HG02852 (cell line): ENCODE measurements around the gene CRIP1.
A peak's percentile ranks its signal among the peaks of the same experiment; 100 is the strongest.

ENCODE experiments used
- ATAC-seq: cut with Tn5 transposase; IDR thresholded peaks from one replicate; pipeline ENCODE4 v1.9.1; 2021; ENCODE audit warnings: mild to moderate bottlenecking, moderate library complexity; ENCODE audit not compliant: unreplicated experiment

Gene CRIP1

GRCh38 chr14:105480199-105480746 is 6.4 kb upstream of the CRIP1 start:
- no peak for ATAC-seq

- ATAC-seq: no peak
Observed at GRCh38 chr14:105480807-105481801, 5.6 kb upstream of the CRIP1 start.

GRCh38 chr14:105481886-105482457 is 4.7 kb upstream of the CRIP1 start:
- no peak for ATAC-seq

- ATAC-seq: no peak
Observed at GRCh38 chr14:105482486-105483110, 4.1 kb upstream of the CRIP1 start.

GRCh38 chr14:105483300-105484068 is 3.2 kb upstream of the CRIP1 start:
- ATAC-seq: no peak

DNA sequence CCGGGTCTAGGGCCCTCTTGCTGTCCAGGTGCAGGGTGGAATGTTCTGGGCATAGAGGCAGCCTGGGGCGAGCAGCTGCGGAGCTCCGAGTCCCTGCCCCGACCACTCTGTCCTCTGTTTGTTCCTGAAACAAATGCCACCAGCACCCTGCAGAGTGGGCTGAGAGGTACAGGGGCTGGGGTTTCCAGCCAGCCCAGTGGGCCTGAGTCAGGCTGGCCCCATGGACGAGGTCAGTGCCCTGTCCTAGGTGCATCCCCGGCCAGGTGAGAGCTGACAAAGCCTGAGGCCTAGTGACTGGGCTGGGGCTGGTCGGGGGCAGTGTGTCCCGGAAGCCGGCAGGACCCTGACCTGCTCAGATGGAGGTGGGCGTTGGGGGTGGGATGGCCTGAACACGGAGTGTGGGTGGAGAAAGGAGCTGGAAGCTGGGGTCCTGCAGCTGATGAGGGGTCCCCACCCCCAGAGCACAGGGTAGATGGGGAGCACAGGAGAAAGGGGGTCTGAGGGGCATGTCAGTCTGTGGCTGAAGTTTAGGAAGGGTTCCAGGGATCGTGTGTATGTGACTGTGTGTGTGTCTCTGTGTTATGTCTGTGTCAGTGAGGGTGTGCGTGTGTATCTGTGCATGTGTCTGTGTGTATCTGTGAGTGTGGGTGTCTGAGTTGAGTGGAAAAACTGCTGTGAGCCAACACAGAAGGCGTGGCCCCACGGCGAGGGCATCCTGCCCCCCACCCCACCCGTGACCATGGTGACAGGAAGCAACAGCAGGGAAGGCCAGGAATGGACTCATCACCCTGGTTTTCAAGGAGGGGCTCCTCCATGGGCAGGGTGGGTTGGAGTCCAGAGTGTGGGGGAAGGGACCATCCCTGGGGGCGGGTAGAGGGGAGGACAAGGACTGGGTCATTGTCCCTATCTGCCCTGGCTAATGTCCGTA is 2.4 kb upstream of the CRIP1 start:
- no peak for ATAC-seq

DNA sequence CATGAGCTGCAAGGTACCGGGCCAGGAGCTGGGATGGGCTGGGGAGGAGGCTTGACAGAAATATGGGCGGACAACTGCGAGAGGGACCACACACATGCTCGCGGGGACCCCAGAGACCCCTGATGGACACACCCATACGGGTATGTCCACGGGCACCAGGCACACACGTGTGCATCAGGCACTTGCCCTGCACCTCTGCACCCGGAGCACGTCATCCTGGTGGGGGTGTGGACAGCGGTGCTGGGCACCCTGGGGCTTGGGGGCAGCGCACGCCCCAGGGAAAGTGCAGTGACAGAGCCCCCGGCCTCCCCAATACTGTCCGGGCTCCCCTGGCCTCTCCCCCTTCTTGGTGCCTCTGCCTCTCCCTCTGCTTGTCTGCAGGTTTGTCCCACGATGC is 1.7 kb upstream of the CRIP1 start:
- ATAC-seq: no peak

DNA sequence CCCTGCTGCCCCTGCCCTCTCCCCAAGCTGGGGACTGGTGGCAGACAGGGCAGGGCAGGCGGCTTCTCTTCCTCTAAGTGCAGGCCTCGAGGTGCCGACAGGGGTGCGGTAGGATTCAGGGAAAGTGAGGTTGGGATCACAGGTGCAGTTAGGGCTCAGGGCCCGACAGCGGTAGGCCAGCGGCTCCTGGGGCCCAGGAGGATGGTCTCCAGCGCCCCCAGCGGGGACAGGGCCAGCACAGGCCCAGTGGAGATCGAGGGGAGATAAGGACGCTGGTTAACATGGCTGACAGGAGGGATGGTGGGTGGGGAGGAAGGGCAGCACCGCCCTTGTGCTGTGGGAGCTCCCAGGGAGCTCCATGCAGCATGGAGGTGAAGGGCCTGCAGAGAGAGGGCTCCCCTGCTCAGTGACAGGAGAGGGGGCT is 935 bp upstream of the CRIP1 start:
- ATAC-seq: no peak

DNA sequence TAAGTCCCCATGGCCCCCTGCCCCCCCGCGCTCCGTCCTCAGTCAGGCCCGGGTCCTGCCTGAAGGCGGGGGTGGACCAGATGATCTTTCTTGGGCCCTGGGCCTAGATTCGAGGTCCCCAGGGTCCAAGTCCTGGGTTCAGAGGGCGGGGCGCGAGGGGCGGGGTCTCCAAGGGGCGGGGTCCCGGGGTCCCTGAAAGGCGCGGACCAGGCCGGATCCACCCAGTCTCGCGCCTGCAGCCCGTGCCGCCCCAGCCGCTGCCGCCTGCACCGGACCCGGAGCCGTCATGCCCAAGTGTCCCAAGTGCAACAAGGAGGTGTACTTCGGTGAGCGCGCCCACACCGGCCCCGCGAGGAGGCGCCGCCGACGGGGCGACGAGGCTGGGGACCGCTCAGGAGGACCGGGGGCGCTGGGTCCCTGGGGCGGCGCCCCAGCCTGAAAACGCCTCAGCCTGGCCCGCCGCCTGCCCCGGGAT is 325 bp downstream of the CRIP1 start:
- no peak for ATAC-seq

- ATAC-seq: no peak
Observed at GRCh38 chr14:105487449-105487985, 831 bp downstream of the CRIP1 start.

DNA sequence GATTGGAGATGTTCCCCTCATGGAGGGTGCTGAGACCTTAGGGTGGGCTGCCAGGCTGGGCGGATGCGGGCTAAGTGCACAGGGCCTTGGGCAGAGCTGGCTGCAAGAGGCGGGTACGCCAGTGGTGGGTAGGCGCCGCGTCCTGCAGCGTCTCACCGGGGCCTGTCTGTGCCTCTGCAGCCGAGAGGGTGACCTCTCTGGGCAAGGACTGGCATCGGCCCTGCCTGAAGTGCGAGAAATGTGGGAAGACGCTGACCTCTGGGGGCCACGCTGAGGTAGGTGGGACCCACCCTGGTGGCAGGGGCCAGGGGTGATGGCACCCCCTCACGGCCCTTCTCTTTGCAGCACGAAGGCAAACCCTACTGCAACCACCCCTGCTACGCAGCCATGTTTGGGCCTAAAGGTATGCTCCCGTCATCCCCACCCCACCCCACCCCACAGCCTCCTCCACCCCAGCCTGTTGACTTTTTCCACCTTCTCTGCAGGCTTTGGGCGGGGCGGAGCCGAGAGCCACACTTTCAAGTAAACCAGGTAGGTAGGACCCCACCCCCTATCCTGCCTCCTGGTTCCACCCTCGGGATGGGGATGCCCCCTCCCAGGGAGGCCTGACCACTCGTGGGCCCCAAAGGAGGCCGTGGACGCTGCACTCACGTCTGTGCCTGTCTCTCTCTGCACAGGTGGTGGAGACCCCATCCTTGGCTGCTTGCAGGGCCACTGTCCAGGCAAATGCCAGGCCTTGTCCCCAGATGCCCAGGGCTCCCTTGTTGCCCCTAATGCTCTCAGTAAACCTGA is 1.5 kb downstream of the CRIP1 start:
- no peak for ATAC-seq

- no peak for ATAC-seq
Observed at GRCh38 chr14:105488781-105489541, 2.3 kb downstream of the CRIP1 start.

GRCh38 chr14:105489542-105490266 is 3.0 kb downstream of the CRIP1 start:
- no peak for ATAC-seq

GRCh38 chr14:105490267-105490571 is 3.5 kb downstream of the CRIP1 start:
- peak; percentile 1 for ATAC-seq

DNA sequence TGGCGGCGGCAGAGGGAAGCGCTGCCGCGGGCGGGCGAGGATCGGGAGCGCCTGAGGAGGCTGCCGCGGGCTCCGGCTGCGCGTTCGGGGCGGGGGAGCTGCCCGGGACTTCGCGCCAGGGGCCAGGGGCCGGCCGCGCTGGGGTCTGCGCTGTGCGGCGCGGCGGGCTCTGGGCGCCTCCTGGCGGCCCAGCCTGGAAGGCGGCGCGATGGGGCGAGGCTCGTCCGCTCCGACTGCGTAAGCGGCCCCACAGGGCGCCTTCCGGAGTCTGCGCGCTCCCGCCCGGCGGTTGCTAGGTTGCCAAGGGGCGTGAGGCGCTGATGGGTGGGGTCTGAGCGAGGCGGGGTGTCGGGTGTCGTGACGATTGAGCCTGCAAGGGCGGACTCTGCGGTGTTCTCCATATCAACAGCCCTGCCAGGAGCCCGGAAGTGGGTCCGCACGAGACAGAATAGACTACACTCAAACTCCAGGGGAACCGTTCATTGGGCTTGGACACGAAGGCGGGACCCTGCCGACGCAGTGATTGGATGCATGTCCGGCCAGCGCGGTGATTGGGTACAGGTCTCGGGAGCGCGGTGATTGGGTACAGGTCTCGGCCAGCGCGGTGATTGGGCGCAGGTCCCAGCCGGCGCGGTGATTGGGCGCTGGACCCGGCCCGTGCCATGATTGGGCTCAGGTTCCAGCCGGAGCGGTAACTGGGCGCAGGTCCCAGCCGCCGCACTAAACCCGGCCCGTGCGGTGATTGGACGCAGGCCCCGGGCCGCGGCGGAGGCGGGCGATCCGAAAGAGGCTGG is 4.1 kb downstream of the CRIP1 start, which contains the start of gene TEDC1:
Gene TEDC1 (plus strand): TSS at position 675 of the 794 bp plus-strand sequence. CDS start 130 bp downstream, outside the sequence.
- peak; percentile 66 for ATAC-seq

DNA sequence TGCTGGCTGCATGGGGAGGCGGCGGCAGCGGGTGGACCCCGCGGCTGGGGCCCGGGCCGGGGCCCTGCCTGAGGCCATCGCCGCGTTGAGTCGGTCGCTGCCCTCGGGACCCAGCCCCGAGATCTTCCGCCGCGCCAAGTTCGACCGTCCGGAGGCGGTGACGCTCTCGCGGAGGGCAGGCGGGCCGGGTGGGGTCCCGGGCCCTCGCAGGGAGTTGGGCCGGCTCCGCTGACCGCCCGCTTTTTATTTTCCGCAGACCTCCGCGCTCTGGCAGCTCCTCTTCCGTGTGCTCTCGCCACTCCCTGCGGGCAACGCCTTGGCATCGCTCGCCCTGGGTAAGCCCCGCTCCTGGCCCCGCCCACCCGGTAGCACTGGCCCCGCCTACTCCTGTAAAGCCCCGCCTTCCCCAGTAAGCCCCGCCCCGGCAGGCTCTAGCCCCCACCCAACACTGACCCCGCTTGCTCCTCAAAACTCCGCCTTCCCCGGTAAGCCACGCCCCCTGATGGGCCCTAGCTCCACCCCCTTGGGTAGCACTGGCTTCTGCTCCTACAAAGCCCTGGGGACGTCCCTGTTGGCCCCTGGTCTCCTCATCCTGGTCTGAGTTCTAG is 4.8 kb downstream of the CRIP1 start:
- peak; percentile 4 for ATAC-seq
